Measurements from ENCODE around the gene PLD6. TPM values are rescaled to one million over a fixed set of nuclear protein-coding genes. Genes with fewer than 3 reads are reported as not detected.
"Not testable (repeated sequence)": the region's sequence is repeated elsewhere in the genome, so short reads cannot be mapped to it uniquely, and the experiment has no call there.

The PLD6 gene
- total and polyA plus RNA-seq, 2 donors, result 2.8 to 5.1 TPM

DNA sequence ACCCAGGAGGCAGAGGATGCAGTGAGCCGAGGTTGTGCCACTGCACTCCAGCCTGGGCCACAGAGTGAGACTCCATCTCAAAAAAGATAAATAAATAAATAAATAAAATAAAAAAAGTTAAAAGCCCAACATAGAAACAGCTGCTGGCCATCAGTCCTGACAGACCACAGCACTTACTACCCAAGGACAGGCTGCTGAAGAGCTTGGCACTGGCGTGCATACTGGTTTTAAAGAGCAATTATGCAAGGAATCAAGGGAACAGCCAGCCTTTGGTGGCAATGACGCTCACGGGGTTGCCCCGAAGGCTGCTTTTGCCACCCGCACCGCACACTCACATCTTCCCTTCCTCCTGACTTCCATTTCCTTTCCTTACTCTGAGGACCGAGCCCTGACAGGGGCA lies 4.2 kb downstream of the PLD6 start:
- H3K4me1 ChIP-seq (ENCODE audit: insufficient read depth), result peaks cover 3% of the 10 kb centered on the region
- DNase-seq (ENCODE audit: extremely low spot score), result no peak
- no peak overlapping the region for H3K4me3 ChIP-seq (ENCODE audit: low read depth, low read length)
- WGBS, result 71% methylated on average over 8 of the region's 8 CpGs
- H3K27ac ChIP-seq (ENCODE audit: low read depth), result no peak overlapping the region
- no peaks in the 10 kb centered on the region for H3K36me3 ChIP-seq (ENCODE audit: insufficient read depth)

DNA sequence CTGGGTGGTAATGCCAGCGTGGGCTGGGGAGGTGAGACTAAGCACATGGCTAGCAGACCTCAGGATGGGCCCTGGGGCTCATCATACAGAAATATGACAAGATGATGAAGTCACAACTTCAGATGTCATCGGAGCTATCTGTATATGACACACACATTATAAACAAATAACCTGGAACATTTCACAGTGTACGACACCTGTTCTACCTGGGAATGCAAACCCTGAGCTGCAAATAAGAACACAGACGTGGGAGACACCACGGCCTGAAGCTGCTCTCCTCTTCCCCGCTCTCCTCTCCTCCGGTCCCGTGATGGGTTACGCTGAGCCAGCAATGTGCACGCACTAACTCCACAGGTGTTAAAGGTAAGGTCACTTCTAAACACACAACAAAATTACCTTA lies 4.9 kb downstream of the PLD6 start:
- H3K4me1 ChIP-seq (ENCODE audit: insufficient read depth), result peaks cover 3% of the 10 kb centered on the region
- H3K36me3 ChIP-seq (ENCODE audit: insufficient read depth), result no peaks in the 10 kb centered on the region
- DNase-seq (ENCODE audit: extremely low spot score), result no peak
- H3K4me3 ChIP-seq (ENCODE audit: low read depth, low read length), result no peak overlapping the region
- no peak overlapping the region for H3K27ac ChIP-seq (ENCODE audit: low read depth)
- 76% methylated on average over 10 of the region's 10 CpGs for WGBS

DNA sequence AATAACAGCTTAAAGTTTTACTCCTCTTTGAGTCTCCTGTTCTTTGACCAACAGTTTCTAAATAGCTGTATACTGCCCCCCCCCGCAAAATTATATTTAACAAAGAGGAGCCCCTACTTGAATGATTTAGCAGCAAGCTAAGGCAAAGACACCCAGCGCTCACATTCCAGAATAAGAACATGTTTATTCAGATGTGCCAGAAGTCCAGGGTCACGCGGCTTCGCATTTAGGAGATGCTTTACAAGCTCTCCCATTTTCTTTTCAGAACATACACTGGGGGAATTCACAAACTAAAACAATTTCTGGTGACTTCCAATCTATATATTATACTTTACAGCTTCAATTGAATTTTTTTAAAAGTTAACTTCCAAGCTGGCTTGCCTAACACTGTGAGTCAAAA lies 5.3 kb downstream of the PLD6 start:
- no peak for DNase-seq (ENCODE audit: extremely low spot score)
- Histone ChIP-seq H3K4me1 (ENCODE audit: insufficient read depth) (peaks cover 3% of the 10 kb centered on the region), H3K27ac (ENCODE audit: low read depth) (no peak overlapping the region), H3K4me3 (ENCODE audit: low read depth, low read length) (no peak overlapping the region), H3K36me3 (ENCODE audit: insufficient read depth) (no peaks in the 10 kb centered on the region)
- WGBS, result 27% methylated on average over 5 of the region's 5 CpGs

DNA sequence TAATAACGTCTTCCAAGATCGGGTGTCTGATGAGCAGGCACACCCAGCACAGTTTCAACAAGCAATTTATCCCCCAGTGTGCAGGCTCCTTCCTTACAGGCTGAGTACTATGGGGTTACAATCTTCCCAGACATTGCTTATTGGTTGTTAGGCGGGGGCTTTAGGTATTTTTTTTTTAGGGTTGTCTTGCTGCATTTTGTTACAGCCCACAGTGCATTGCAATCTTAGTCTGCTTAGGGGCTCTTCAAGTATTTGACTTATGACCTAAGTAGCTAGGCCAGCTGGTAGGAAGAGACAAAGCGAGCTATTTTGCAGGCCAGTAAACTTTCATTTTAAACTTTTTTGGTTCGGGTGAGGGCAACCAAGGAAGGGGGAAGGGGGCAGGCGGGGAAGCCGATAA lies 5.8 kb downstream of the PLD6 start:
- DNase-seq (ENCODE audit: extremely low spot score), result no peak
- Histone ChIP-seq H3K27ac (ENCODE audit: low read depth) (no peak overlapping the region), H3K4me1 (ENCODE audit: insufficient read depth) (peaks cover 3% of the 10 kb centered on the region), H3K36me3 (ENCODE audit: insufficient read depth) (no peaks in the 10 kb centered on the region), H3K4me3 (ENCODE audit: low read depth, low read length) (no peak overlapping the region)
- 24% methylated on average over 7 of the region's 7 CpGs for WGBS

DNA sequence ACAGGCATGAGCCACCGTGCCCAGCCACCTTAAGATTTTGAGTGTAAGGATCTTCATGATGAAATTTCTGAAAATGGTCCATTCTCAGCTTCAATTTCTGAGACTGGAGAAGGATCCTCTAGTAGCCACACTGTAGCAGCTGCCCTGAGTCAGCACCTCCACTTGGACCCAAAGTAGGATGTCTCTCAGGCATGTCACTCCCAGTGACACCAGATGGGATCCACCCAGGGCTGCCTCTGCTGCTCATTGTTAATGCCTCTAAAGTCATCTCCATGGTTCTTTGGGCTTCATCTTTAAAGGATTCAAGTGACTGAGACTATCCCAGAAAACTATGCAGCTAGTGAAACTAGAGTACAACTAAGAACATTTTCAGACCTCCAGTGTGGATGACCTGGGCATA lies 7.9 kb downstream of the PLD6 start:
- 100% methylated on average over 1 of the region's 1 CpG for WGBS
- no peaks in the 10 kb centered on the region for H3K4me1 ChIP-seq (ENCODE audit: insufficient read depth)
- H3K4me3 ChIP-seq (ENCODE audit: low read depth, low read length), result no peak overlapping the region
- no peak for DNase-seq (ENCODE audit: extremely low spot score)
- no peaks in the 10 kb centered on the region for H3K36me3 ChIP-seq (ENCODE audit: insufficient read depth)
- no peak overlapping the region for H3K27ac ChIP-seq (ENCODE audit: low read depth)

DNA sequence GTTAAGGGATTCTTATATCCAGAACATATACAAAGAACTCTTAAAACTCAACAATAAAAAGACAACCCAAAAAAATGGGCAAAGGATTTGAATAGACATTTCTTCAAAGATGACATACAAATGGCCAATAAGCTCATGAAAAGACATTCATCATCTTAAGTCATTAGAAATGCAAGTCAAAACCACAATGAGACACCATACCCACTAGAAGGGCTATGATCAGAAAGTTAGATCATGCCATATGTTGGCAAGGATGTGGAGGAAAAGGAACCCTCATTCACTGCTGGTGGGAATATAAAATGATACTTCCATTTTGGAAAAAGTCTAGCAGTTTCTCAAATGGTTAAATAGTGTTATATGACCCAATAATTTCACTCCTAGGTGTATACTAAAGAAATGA lies 9.4 kb downstream of the PLD6 start:
- Histone ChIP-seq H3K27ac (ENCODE audit: low read depth) (no peak overlapping the region), H3K4me1 (ENCODE audit: insufficient read depth) (no peaks in the 10 kb centered on the region), H3K36me3 (ENCODE audit: insufficient read depth) (no peaks in the 10 kb centered on the region), H3K4me3 (ENCODE audit: low read depth, low read length) (no peak overlapping the region)
- no peak for DNase-seq (ENCODE audit: extremely low spot score)

DNA sequence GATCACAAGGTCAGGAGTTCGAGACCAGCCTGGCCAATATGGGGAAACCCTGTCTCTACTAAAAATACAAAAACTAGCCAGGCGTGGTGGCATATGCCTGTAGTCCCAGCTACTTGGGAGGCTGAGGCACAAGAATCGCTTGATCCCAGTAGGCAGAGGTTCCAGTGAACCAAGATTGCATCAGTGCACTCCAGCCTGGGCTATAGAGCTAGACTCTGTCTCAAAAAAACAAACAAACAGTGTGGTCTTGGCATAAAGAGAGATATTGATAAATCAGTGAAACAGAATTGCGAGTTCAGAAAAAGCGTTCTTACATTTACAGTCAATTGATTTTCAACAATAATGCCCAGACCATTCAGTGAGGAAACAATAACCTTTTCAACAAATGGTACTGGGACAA lies 10.7 kb downstream of the PLD6 start:
- H3K36me3 ChIP-seq (ENCODE audit: insufficient read depth); DNase-seq (ENCODE audit: extremely low spot score); H3K27ac ChIP-seq (ENCODE audit: low read depth); H3K4me1 ChIP-seq (ENCODE audit: insufficient read depth); H3K4me3 ChIP-seq (ENCODE audit: low read depth, low read length): not testable (repeated sequence)
- 94% methylated on average over 5 of the region's 5 CpGs for WGBS

DNA sequence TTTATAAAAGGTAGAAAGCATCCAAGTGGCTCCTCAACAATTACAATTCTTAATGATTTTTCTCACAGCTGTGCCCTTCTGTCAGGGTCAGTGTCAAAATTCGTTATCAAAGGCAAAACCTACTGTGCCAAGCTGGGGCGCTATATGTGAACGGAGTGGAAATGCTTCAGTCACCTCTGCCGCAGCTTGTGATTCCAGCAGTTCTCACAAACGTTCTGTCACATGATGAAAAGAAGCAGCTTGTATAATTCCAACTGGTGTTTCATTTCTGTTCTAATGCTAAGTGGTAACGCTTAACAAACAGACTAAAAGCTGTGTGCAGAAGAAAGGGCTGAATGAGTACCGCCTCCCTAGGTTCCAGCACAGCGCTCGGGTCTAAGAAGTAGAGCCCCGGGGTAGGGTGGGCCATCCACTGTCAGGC lies 14.2 kb downstream of the PLD6 start:
- Histone ChIP-seq H3K4me1 (ENCODE audit: insufficient read depth) (no peaks in the 10 kb centered on the region), H3K27ac (ENCODE audit: low read depth) (no peak overlapping the region)
- WGBS, result 28% methylated on average over 10 of the region's 10 CpGs

DNA sequence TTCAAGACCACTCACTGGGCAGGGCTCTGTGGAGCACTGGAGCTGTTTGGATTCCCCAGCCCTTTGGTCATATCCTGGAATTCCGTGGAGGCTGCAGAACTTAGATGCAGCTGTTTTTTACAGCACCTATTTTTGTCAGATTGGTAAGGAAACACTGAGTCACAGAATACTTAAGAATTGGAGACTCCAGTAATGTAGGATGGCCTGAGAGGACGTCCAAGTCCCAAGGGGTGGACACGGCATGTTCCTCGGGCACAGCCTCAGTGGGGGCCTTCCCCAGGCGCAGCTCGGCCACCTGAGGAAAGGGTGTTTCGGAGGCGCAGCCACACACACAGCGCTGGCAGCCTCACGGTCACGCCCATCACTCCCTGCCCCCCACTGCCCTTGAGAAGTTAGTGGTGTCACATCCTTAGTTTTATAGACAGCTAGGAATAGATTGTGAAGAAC lies 14.8 kb downstream of the PLD6 start:
- Histone ChIP-seq H3K4me3 (ENCODE audit: low read depth, low read length) (no peak overlapping the region), H3K4me1 (ENCODE audit: insufficient read depth) (no peaks in the 10 kb centered on the region), H3K27ac (ENCODE audit: low read depth) (no peak overlapping the region), H3K36me3 (ENCODE audit: insufficient read depth) (no peaks in the 10 kb centered on the region)
- DNase-seq (ENCODE audit: extremely low spot score), result no peak
- WGBS, result 30% methylated on average over 11 of the region's 11 CpGs

More for the DNA sequence above, 14.2 kb downstream of the PLD6 start:
- Histone ChIP-seq H3K4me3 (ENCODE audit: low read depth, low read length) (no peak overlapping the region), H3K36me3 (ENCODE audit: insufficient read depth) (no peaks in the 10 kb centered on the region)
- no peak for DNase-seq (ENCODE audit: extremely low spot score)

DNA sequence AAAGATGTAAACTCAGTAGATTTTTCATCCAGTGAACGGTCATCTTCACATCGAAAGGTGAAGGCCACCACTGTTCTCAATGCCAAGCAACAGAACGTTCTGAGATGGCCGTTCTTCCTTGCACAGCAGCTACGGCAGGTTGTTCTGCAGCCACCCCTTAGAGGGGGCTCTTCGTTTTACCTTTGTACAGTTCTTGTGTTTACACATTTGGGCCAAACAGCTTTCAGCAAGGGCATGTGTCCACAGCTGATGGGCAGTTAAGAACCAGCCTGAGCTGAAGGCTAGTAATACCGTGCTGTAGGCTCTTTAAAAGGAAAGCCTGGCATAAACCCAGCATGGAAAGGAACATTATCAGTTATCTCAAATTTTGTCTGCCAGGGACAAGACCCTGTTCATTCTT lies 15.9 kb downstream of the PLD6 start:
- Histone ChIP-seq H3K4me1 (ENCODE audit: insufficient read depth) (no peaks in the 10 kb centered on the region), H3K4me3 (ENCODE audit: low read depth, low read length) (no peak overlapping the region), H3K36me3 (ENCODE audit: insufficient read depth) (no peaks in the 10 kb centered on the region), H3K27ac (ENCODE audit: low read depth) (no peak overlapping the region)
- WGBS, result 48% methylated on average over 7 of the region's 7 CpGs
- DNase-seq (ENCODE audit: extremely low spot score), result no peak

DNA sequence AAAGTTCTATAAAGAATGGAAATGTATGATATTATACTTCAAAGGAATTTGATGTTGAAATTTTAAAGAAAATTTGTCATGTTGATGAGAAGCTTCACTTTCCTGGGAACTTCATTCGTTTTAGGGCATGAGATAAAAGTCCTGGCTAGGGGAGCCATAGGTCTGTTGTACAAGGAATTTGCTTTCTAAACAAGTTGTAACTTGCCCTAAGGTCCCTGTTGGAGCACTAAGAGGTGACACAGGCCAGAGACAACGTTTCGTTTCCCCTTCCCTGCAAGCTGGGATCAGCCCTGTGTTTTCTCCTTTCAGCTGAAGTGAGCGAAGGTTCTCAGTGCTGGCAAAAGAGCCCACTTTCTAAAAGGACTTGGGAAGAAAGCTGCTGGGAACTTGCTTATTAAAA lies 16.6 kb downstream of the PLD6 start:
- Histone ChIP-seq H3K4me3 (ENCODE audit: low read depth, low read length) (no peak overlapping the region), H3K27ac (ENCODE audit: low read depth) (no peak overlapping the region), H3K36me3 (ENCODE audit: insufficient read depth) (no peaks in the 10 kb centered on the region), H3K4me1 (ENCODE audit: insufficient read depth) (no peaks in the 10 kb centered on the region)
- DNase-seq (ENCODE audit: extremely low spot score), result no peak
- WGBS, result 32% methylated on average over 4 of the region's 4 CpGs

DNA sequence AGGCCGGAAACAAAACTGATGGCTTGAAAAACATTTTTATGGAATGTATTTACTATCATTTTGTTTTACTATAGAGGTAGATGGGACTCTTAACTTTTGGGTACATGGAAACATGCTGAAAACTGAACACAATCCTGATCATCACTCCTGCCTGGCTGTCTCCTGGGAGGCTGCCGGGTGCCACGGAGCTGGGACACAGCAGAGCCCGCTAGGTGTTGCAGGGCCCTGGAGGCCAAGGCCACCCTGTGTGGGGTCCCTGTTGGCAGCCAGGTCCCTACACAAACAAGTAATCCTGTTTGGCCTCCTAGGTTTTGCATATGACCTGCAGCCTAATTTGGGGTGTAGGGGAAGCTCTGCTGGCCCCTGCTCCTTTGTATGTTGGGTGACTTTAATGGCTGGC lies 17.5 kb downstream of the PLD6 start:
- Histone ChIP-seq H3K4me1 (ENCODE audit: insufficient read depth) (no peaks in the 10 kb centered on the region), H3K36me3 (ENCODE audit: insufficient read depth) (no peaks in the 10 kb centered on the region), H3K27ac (ENCODE audit: low read depth) (no peak overlapping the region), H3K4me3 (ENCODE audit: low read depth, low read length) (no peak overlapping the region)
- DNase-seq (ENCODE audit: extremely low spot score), result no peak
- 94% methylated on average over 4 of the region's 4 CpGs for WGBS

DNA sequence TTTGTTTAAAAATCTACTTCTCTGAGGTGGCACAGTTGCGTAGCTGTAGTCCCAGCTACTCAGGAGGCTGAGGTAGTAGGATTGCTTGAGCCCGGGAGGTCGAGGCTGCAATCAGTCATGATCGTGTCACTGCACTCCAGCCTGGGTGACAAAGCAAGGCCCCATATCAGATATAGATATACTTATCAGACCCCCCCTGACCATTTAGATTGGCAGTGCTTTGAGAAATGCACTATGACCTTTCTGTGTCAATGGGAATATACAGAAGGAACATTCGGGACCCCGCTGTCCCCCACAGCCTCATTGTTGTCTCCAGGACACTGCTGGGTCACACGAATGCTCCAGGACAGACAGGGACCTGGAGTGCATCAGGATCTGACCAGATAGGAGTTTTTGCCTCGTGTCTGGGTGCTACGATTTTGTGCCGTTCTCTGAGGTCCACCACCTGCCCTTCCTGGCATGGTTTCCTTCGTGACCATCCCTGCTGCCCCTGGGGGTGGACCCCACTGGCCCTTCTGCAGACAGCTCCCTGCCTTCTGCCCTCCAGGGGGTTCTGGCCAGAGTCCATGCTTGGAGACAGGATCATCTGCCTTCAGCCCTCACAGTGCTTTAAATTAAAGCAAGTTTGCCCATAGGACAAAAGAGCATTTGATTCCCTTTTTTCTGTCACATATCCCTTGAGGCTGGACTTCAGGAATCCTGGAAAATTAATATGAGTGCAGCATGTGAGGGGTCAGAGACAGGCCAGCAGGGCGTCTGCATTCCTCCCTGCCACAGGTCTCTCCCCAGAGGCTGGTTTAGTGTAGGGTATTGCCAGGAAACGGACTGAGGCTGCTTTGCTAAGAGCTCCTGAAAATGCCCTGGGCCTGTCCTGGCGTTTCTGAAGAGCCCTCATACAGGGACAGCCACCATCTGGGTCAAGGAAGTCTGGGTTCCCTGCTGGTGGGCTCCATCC lies 19.3 kb downstream of the PLD6 start:
- Histone ChIP-seq H3K27ac (ENCODE audit: low read depth) (no peak overlapping the region), H3K4me1 (ENCODE audit: insufficient read depth) (no peaks in the 10 kb centered on the region), H3K36me3 (ENCODE audit: insufficient read depth) (no peaks in the 10 kb centered on the region), H3K4me3 (ENCODE audit: low read depth, low read length) (no peak overlapping the region)
- WGBS, result 72% methylated on average over 14 of the region's 14 CpGs
- DNase-seq (ENCODE audit: extremely low spot score), result no peak

DNA sequence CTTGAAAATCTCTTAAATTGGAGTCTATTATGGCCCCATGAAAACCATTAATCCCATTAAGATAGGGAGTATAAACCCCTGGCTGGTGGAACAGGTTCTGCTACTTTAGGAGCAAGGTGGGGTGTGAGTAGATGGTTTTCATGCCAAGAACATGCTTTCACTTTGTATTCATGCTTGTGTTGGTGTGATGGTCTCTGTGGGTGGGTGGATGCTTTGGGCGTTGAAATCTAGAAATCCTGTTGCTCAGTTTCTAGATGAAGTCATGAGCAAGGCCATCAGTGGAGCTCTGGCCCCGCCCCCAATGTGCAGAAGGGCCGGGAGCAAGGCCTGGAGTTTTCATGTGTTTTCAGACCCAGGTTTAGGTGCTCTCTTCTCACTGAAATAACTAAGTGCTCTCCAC lies 20.1 kb downstream of the PLD6 start:
- DNase-seq (ENCODE audit: extremely low spot score), result peak; percentile 48

More for the DNA sequence above, 20.1 kb downstream of the PLD6 start:
- H3K4me3 ChIP-seq (ENCODE audit: low read depth, low read length), result no peak overlapping the region
- no peaks in the 10 kb centered on the region for H3K36me3 ChIP-seq (ENCODE audit: insufficient read depth)
- no peaks in the 10 kb centered on the region for H3K4me1 ChIP-seq (ENCODE audit: insufficient read depth)
- 55% methylated on average over 3 of the region's 3 CpGs for WGBS
- H3K27ac ChIP-seq (ENCODE audit: low read depth), result no peak overlapping the region

Measured in urinary bladder (tissue), 4 donors.